Fibroblast of mammary gland (primary cell): ENCODE results near the gene KCNIP4.
A peak's percentile ranks its signal among the peaks of the same experiment; 100 is the strongest.

ENCODE experiments used
- DNase-seq: peaks from one replicate; pipeline ENCODE4 v3.0.0-alpha.2; 2010; ENCODE audit warnings: low read depth
- H3K4me3 ChIP-seq: 2 replicates; pipeline ENCODE4 v1.5.1; 2011; ENCODE audit warnings: low read depth, mild to moderate bottlenecking, low read length, moderate library complexity; ENCODE audit not compliant: control insufficient read depth
- CTCF ChIP-seq: conservative IDR thresholded peaks from 2 replicates; pipeline ENCODE4 v1.5.1; 2011; ENCODE audit warnings: low read depth, low read length, inconsistent platforms; ENCODE audit not compliant: control insufficient read depth, insufficient read depth

The KCNIP4 gene

DNA sequence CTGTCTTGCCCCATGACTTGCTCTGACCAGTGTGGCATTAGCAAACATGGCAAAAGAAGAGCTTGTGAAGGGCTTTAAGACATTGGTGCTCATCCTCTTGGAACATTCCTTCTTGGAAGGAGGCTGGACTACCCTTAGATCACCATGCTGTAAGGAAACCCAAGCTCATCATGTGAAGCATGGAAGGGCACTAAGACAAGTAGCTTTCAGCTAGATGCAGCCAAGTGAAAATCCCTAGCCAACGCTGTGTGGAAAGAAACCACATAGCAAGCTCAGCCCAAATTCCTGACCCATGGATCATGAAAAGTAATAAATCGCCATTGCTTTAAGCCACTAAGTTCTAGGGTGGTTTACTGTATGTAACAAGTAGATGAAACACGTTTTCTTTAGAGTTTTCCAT is 1260.7 kb downstream of the KCNIP4 start:
- no peak overlapping the region for H3K4me3 ChIP-seq
- no peak for TF ChIP-seq CTCF
- peak; percentile 89 for DNase-seq

- TF ChIP-seq CTCF: peak; percentile 57
- no peak overlapping the region for H3K4me3 ChIP-seq
- peak; percentile 37 for DNase-seq
Measured at GRCh38 chr4:20684852-20685763, 1263.5 kb downstream of the KCNIP4 start.

GRCh38 chr4:20683766-20684165 is 1264.8 kb downstream of the KCNIP4 start:
- no peak overlapping the region for H3K4me3 ChIP-seq
- DNase-seq: no peak
- no peak for TF ChIP-seq CTCF

- no peak for DNase-seq
- no peak overlapping the region for H3K4me3 ChIP-seq
- TF ChIP-seq CTCF: no peak
Measured at GRCh38 chr4:20682853-20683252, 1265.7 kb downstream of the KCNIP4 start.

GRCh38 chr4:20681271-20681670 is 1267.3 kb downstream of the KCNIP4 start:
- no peak overlapping the region for H3K4me3 ChIP-seq
- DNase-seq: no peak
- TF ChIP-seq CTCF: no peak

DNA sequence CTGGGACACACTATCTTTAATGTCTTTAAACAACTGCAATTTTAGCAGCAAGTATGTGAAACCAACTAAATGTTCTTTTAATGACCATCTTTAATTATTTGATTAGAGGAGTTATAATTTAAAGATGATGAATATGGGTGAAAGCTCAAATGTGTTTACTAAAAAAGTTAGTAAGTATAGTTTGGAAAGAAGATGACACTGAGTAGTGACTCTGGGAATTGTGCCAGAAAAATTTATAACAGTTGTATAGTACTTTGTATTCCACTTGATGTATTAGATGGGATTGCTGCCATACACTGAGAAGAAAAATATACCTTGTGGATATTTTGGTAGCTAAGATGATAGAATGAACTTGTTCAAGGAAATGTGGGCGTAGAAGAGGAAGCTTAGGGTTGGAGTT is 1267.8 kb downstream of the KCNIP4 start:
- DNase-seq: no peak
- TF ChIP-seq CTCF: no peak
- H3K4me3 ChIP-seq: no peak overlapping the region
